ENCODE results near the gene CDHR1. TPM values are rescaled to one million over a fixed set of nuclear protein-coding genes. Genes with fewer than 3 reads are reported as not detected.
"Not testable (repeated sequence)": the region's sequence is repeated elsewhere in the genome, so short reads cannot be mapped to it uniquely, and the experiment has no call there.

CDHR1 gene
- total RNA-seq, 2 experiments from 2014 or later = 1.8 TPM

DNA sequence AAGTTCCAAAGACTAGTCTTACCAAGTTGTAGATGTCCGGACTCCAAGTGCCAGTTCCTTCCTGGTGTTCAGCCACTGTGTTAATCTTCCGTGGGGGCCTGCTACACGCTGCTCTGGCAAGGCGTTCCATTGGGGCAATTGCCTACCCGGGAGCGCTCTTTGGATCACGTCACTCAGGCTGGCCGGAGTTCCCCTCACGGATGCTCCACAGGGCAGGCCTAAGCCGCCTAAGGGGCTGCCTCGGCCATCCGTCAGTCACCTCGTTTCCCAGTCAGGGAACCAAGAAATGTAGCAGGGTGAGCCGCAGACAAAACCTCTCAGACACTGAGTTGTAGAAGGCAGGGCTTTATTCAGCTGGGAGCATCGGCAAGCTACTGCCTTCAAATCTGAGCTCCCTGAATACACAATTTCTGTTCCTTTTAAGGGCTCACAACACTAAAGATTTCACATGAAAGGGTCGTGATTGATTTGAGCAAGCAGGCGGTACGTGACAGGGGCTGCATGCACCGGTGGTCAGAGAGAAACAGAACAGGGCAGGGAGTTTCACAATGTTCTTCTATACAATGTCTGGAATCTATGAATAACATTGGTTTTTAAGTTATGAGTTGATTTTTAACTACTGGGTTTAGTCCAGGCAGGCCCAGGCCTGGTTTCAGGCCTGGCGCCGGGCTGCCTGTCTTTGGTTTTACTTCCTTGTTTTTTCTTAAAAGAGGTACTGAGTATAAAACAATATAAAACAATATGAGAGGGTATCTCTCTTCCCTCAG is 22.5 kb upstream of the CDHR1 start:
- POLR2A ChIA-PET, CTCF ChIA-PET: not testable (repeated sequence)

GRCh38 chr10:84172467-84173356 is 21.6 kb upstream of the CDHR1 start:
- POLR2A ChIA-PET = no interaction called here
- CTCF ChIA-PET = no interaction called here

DNA sequence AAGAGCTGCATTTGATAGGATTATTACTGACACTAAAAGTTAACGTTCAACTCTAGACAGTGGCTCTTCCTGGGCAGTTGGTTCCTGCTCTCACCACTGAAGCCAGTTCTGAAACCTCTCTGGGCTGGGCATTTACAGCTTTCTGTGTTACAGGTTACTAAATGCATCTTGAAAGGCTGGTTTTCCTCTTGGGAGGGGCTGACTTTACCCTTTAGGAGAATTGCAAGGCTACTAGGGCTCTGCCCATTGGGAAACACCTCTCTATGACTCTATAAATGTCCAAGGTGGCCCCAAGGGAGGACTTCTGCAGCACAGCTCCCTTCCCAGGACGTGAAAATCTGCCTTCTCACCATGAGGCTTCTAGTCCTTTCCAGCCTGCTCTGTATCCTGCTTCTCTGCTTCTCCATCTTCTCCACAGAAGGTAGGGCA is 20.8 kb upstream of the CDHR1 start, which contains the start of gene GPR15LG:
Gene GPR15LG, plus strand, starts transcription at position 301 of the 429 bp plus-strand sequence. Its CDS starts 51 bp downstream, at position 352.
- ChIA-PET CTCF (no interaction called here), POLR2A (no interaction called here)

DNA sequence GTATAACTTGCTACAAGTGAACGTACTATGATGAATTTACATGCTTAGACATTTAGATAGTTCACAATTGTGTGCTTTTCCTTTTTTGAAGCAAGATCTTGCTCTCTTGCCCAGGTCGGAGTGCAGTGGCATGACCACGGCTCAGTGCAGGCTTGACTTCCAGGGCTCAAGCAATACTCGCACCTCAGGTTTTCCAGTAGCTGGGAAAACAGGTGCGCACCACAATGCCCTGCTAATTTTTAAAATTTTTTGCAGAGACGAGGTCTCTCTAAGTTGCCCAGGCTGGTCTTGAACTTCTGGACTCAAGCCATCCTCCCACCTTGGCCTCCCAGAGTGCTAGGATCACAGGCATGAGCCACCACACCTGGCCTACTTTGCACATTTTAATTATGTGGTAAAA is 18.9 kb upstream of the CDHR1 start:
- POLR2A ChIA-PET = interaction anchor here (2.2 kb wide), 1 partner anchor 36 kb away, joined by 6 read pairs; the partner anchor contains the start of gene GHITM

DNA sequence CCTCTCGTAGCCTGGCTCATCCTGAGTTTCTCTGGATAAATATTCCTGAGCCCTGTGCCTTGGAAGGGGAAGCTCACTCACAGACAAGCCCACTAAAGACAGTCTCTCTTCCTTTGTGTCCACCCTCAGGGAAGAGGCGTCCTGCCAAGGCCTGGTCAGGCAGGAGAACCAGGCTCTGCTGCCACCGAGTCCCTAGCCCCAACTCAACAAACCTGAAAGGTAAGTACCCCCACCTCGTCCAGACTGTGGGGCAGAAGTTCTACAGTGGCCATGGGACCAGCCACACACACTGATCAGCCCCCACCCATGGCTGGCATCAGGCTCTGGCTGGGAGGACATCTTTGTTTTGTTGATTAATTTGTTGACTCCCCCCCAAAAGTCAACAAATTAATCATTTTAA is 18.0 kb upstream of the CDHR1 start:
- CTCF ChIA-PET = no interaction called here

More for the DNA sequence above, 18.9 kb upstream of the CDHR1 start:
- CTCF ChIA-PET = no interaction called here

GRCh38 chr10:84176836-84177474 is 17.4 kb upstream of the CDHR1 start:
- ChIA-PET CTCF (interaction anchor here (1.1 kb wide), 1 partner anchor 20 kb away, joined by 3 read pairs; no protein-coding TSS in a partner anchor), POLR2A (interaction anchor here (2.2 kb wide), 1 partner anchor 37 kb away, joined by 6 read pairs; the partner anchor contains the start of gene GHITM)

More for the DNA sequence above, 18.0 kb upstream of the CDHR1 start:
- POLR2A ChIA-PET = interaction anchor here (2.2 kb wide), 1 partner anchor 37 kb away, joined by 6 read pairs; the partner anchor contains the start of gene GHITM

DNA sequence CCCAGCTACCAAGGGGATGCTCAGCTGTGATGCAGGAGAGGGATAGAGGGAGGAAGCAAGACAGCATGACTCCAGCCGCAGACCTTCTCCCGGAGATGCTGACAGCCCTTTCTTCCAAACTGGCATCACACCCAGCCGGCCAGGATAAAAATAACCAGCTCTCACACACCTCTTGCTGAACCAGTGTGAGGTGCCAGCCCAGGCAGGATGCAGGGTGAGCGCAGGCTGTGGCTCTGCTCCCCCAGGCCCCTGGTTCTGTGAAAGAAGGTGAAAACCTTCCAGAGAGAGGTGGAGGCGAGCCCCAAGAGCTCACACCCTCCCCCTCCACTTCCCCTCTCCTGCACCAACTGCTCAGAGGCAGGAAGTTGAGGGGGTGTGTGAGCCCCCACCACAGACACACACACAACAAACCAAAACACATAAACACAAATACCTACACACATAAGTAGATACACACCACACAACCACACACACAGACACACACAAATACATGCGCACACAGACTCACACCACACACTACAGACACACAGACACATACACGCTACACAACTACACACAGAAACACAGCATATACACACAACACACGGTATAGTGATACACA is 16.7 kb upstream of the CDHR1 start:
- CTCF ChIA-PET = interaction anchor here (1.1 kb wide), 1 partner anchor 21 kb away, joined by 3 read pairs; no protein-coding TSS in a partner anchor

GRCh38 chr10:84178160-84178609 is 16.2 kb upstream of the CDHR1 start:
- POLR2A ChIA-PET = no interaction called here
- CTCF ChIA-PET = interaction anchor here (1.1 kb wide), 1 partner anchor 22 kb away, joined by 3 read pairs; no protein-coding TSS in a partner anchor

More for the DNA sequence above, 16.7 kb upstream of the CDHR1 start:
- POLR2A ChIA-PET = interaction anchor here (2.2 kb wide), 1 partner anchor 38 kb away, joined by 6 read pairs; the partner anchor contains the start of gene GHITM

DNA sequence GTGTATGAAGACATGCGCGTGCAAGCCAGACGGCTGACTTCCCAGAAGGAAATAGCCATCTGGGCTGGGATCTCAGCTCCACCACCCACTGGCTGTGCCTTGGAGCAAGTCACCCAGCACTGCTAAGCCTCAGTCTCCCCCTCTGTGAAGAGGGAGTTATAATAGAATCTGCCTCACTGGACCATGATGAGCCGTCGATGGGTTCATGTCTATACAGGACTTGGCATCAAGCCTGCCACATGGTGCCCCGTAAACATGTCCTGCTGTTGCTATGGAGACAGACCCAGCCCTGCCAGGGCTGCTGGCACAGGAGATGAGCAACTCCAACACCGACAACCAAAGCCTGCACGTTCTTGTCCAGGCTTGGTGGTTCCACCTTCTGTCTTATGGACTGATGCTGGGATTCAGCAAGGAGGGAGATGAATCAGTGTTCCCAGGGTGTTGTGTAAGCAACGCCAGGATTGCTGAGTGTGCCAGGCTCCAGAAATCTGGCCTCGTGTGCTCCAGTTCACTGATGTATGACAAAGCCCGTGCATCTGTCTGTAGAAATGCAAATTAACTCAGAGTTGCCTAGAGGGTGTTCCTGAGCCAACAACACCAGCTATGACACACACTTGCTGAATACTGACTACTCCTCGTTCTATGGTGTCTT is 15.2 kb upstream of the CDHR1 start:
- CTCF ChIA-PET = no interaction called here
- POLR2A ChIA-PET = no interaction called here

GRCh38 chr10:84180386-84180785 is 14.0 kb upstream of the CDHR1 start:
- CTCF ChIA-PET, POLR2A ChIA-PET: not testable (repeated sequence)

- ChIA-PET CTCF (interaction anchor here (0.8 kb wide), 1 partner anchor 33 kb away, joined by 3 read pairs; no protein-coding TSS in a partner anchor), POLR2A (no interaction called here)
Observed at GRCh38 chr10:84181631-84182030, 12.7 kb upstream of the CDHR1 start.

DNA sequence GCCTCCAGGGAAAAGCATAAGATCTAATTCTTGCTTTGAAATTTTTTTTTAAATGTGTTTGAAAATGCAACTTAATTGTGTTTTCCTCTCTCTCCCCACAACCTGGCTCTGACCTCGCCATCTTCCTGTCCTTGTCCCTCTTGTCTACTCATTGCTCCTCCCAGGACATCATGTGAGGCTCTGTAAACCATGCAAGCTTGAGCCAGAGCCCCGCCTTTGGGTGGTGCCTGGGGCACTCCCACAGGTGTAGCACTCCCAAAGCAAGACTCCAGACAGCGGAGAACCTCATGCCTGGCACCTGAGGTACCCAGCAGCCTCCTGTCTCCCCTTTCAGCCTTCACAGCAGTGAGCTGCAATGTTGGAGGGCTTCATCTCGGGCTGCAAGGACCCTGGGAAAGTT is 9.8 kb upstream of the CDHR1 start:
- POLR2A ChIA-PET = no interaction called here
- CTCF ChIA-PET = no interaction called here

GRCh38 chr10:84185526-84186175 is 8.7 kb upstream of the CDHR1 start:
- POLR2A ChIA-PET = no interaction called here
- CTCF ChIA-PET = no interaction called here

DNA sequence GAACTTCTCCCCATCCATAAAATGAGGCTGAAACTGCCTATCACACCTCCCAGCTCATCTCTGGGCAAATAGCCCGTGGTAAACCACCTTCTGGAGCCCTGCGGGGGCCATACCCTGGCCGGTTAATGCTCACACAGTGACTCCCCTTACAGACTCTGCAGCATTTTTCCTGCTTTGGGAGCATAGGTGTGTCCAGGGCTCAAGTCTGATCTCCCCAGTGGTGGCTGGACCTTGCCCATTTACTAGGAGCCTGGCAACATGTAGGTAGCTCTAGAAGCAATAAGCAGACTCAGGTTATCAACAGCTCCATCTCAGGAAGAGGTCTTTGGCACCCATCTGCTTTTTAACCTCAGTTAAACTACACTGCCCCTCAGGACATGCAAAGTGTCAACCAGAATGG is 5.5 kb upstream of the CDHR1 start:
- CTCF ChIA-PET = no interaction called here

GRCh38 chr10:84190621-84191020 is 3.7 kb upstream of the CDHR1 start:
- CTCF ChIA-PET = interaction anchor here (0.8 kb wide), 1 partner anchor 11 kb away, joined by 3 read pairs; no protein-coding TSS in a partner anchor
- POLR2A ChIA-PET = interaction anchor here (0.6 kb wide), 1 partner anchor 46 kb away, joined by 3 read pairs; no protein-coding TSS in a partner anchor

More for the DNA sequence above, 5.5 kb upstream of the CDHR1 start:
- POLR2A ChIA-PET = no interaction called here

GRCh38 chr10:84191106-84191505 is 3.2 kb upstream of the CDHR1 start:
- ChIA-PET CTCF (interaction anchor here (0.8 to 2.1 kb wide), 2 partner anchors 11 to 14 kb away, joined by 3 to 6 read pairs; no protein-coding TSS in a partner anchor), POLR2A (interaction anchor here (0.6 kb wide), 1 partner anchor 46 kb away, joined by 3 read pairs; no protein-coding TSS in a partner anchor)

DNA sequence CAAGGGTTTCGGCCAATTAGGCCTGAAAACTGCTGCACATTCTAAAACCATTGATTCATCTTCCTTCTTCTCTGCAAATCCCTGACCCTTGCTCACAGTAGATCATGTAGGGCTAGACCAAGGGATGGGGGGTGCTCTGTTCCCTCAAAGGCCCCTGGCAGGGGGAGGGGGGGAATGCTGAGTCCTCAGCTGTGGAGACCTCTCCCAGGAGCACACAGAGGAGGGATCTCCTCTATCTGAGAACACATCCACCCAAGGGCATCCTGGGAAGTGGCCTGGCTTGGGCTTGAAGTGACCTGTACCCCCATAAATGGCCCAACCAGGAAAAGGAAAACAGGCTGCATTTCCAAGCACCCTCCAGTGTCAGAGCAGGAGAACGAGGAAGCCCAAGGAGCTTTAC is 1.0 kb upstream of the CDHR1 start:
- ChIA-PET CTCF (interaction anchor here (2.1 kb wide), 1 partner anchor 12 kb away, joined by 6 read pairs; no protein-coding TSS in a partner anchor), POLR2A (no interaction called here)

Measured in activated CD8-positive, alpha-beta memory T cell treated with anti-CD3 and anti-CD28 coated beads for 36 hours (primary cell).